Fibroblast of the aortic adventitia (primary cell): ENCODE results near the gene BTBD17. TPM values are rescaled to one million over a fixed set of nuclear protein-coding genes. Genes with fewer than 3 reads are reported as not detected.

Experiments
- DNase-seq: peaks from one replicate; pipeline ENCODE4 v3.0.0-alpha.2; 2010; ENCODE audit warnings: low read depth
- H3K4me3 ChIP-seq: 2 replicates; pipeline ENCODE4 v1.5.1; 2011; ENCODE audit warnings: low read depth, mild to moderate bottlenecking, control low read depth, low read length, moderate library complexity
- CTCF ChIP-seq: IDR thresholded peaks from 2 replicates; pipeline ENCODE4 v1.5.1; 2011; ENCODE audit warnings: mild to moderate bottlenecking, low read length, control low read depth, inconsistent platforms; ENCODE audit not compliant: insufficient read depth
- total RNA-seq: library from RNA; depleted of rRNA; stranded (reverse); fragments of >200 nt; gene quantifications from 2 replicates; pipeline ENCODE4 v1.2.3, GENCODE V29; 2012; ENCODE audit warnings: low replicate concordance

Gene BTBD17
- total RNA-seq, 1 donor, result not detected

- TF ChIP-seq CTCF, result no peak
- H3K4me3 ChIP-seq, result no peak overlapping the region
- no peak for DNase-seq
Observed at GRCh38 chr17:74324521-74324920, 37.1 kb downstream of the BTBD17 start.

GRCh38 chr17:74318391-74318790 is 43.3 kb downstream of the BTBD17 start:
- DNase-seq, result no peak
- H3K4me3 ChIP-seq, result no peak overlapping the region
- TF ChIP-seq CTCF, result no peak

- H3K4me3 ChIP-seq, result no peak overlapping the region
- DNase-seq, result no peak
- no peak for TF ChIP-seq CTCF
Observed at GRCh38 chr17:74317071-74317470, 44.6 kb downstream of the BTBD17 start.

- no peak for TF ChIP-seq CTCF
- H3K4me3 ChIP-seq, result no peak overlapping the region
- DNase-seq, result no peak
Observed at GRCh38 chr17:74316220-74316619, 45.4 kb downstream of the BTBD17 start.

GRCh38 chr17:74314877-74315276 is 46.8 kb downstream of the BTBD17 start:
- TF ChIP-seq CTCF, result no peak
- no peak for DNase-seq
- no peak overlapping the region for H3K4me3 ChIP-seq

GRCh38 chr17:74309902-74310301 is 51.8 kb downstream of the BTBD17 start:
- TF ChIP-seq CTCF, result no peak
- DNase-seq, result no peak

GRCh38 chr17:74307984-74308773 is 53.5 kb downstream of the BTBD17 start:
- no peak overlapping the region for H3K4me3 ChIP-seq
- DNase-seq, result peak; percentile 20
- TF ChIP-seq CTCF, result no peak

More at GRCh38 chr17:74309902-74310301, 51.8 kb downstream of the BTBD17 start:
- H3K4me3 ChIP-seq, result no peak overlapping the region
